D721Med (cell line): ENCODE results near the gene VSX1.

Experiments used
- DNase-seq: peaks from one replicate; pipeline ENCODE4 v3.0.0; 2011; ENCODE audit warnings: low spot score; ENCODE audit not compliant: insufficient read length
- FAIRE-seq: peaks from 2 replicates; lab custom pipeline; 2011; peaks lifted over from hg19 to GRCh38; lab: Jason Lieb, UNC
- TF ChIP-seq, protein P1 (sequence below): IDR thresholded peaks from 2 replicates; pipeline ENCODE4 v1.5.1; 2012; ENCODE audit warnings: mild to moderate bottlenecking, control low read depth; ENCODE audit not compliant: insufficient read depth; ENCODE audit errors: missing control alignments

VSX1 gene

GRCh38 chr20:25038103-25038410 is 43.9 kb downstream of the VSX1 start:
- FAIRE-seq (no peak), DNase-seq (no peak)
- TF ChIP-seq, protein P1, sequence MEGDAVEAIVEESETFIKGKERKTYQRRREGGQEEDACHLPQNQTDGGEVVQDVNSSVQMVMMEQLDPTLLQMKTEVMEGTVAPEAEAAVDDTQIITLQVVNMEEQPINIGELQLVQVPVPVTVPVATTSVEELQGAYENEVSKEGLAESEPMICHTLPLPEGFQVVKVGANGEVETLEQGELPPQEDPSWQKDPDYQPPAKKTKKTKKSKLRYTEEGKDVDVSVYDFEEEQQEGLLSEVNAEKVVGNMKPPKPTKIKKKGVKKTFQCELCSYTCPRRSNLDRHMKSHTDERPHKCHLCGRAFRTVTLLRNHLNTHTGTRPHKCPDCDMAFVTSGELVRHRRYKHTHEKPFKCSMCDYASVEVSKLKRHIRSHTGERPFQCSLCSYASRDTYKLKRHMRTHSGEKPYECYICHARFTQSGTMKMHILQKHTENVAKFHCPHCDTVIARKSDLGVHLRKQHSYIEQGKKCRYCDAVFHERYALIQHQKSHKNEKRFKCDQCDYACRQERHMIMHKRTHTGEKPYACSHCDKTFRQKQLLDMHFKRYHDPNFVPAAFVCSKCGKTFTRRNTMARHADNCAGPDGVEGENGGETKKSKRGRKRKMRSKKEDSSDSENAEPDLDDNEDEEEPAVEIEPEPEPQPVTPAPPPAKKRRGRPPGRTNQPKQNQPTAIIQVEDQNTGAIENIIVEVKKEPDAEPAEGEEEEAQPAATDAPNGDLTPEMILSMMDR: no peak

GRCh38 chr20:25037288-25038102 is 44.4 kb downstream of the VSX1 start:
- TF ChIP-seq, protein P1: no peak
- DNase-seq (no peak), FAIRE-seq (no peak)

- no peak for FAIRE-seq
- TF ChIP-seq, protein P1: no peak
- DNase-seq: no peak
Measured at GRCh38 chr20:25036331-25036936, 45.5 kb downstream of the VSX1 start.

DNA sequence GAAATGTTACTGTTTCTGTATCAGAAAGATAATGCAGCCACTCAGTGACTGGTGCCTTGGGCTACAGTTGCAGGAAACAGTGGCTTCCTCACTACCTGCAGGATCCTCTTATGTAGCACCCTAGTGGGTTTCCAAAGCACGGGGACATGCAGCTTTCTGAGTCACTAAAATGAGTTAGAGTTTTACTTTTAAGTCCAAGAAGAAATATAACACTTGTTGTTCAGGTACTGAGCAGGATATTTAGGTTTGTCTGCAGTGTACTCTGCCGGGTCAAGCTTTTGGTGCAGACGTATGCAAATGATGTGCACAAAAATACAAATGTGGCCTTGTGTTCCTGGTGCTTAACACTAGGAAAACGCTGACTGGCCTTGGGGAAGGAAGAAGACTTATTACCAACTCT is 46.0 kb downstream of the VSX1 start:
- FAIRE-seq: no peak
- TF ChIP-seq, protein P1: no peak
- no peak for DNase-seq

GRCh38 chr20:25033924-25034300 is 48.0 kb downstream of the VSX1 start:
- TF ChIP-seq, protein P1: no peak
- FAIRE-seq (no peak), DNase-seq (no peak)

DNA sequence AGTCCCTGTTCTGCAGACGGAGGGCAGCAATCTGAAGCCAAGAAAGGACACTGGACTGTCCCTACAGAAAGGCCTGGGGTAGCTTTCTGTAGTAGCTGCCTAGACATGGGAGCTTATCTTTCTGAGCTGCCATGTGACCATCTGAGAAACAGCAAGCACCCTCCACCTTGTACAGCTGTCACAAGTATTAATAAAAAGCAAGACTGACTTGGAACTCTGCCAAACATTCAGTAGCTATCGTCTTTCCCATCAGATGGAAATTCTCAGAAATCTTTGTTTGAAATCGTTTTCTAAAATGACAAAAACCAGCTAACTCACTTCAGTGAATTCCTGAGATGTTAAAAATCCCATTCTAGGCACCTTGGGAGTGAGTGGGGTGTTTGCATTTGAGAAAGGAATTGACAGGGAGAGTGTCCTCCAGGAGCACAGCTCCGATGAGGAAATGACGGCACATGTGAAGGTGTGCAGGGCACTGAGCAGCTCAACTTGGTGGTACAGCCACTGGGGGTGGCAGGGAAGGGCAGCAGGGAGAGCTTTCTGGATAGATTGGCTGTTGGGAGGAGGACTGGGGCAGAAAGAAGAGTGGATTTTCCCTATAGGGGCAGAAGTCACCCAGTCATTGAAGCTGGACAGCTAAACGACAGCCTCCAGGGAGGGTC is 48.5 kb downstream of the VSX1 start:
- TF ChIP-seq, protein P1: no peak
- DNase-seq (no peak), FAIRE-seq (no peak)
